Activated naive CD4-positive, alpha-beta T cell treated with anti-CD3 and anti-CD28 coated beads, Interleukin-2, amount 50 U/mL, for 72 hours (primary cell): Measurements from ENCODE around the gene GGN. TPM values are rescaled to one million over a fixed set of nuclear protein-coding genes. Genes with fewer than 3 reads are reported as not detected.

Experiments
- ATAC-seq, 2 donors: fragments of 150-1000 bp; cut with Tn5 transposase; 2 replicates each; pipeline ENCODE4 v1.10.0; 2021; ENCODE audit warnings: mild to moderate bottlenecking in 2 of 2, moderate library complexity in 2 of 2
- DNase-seq, 2 donors: peaks; one replicate each; pipeline ENCODE4 v3.0.0; 2021 to 2022; ENCODE audit warnings: low spot score in 2 of 2
- H3K27ac Mint-ChIP-seq, 2 donors: one replicate each; pipeline ENCODE4 v1.8.0; 2022; ENCODE audit warnings: mild to moderate bottlenecking in 2 of 2, mixed read lengths in 2 of 2
- H3K36me3 Mint-ChIP-seq, 2 donors: one replicate each; pipeline ENCODE4 v1.8.0; 2022; ENCODE audit warnings: mixed read lengths in 2 of 2
- H3K9me3 Mint-ChIP-seq, 2 donors: one replicate each; pipeline ENCODE4 v1.8.0; 2022; ENCODE audit warnings: mixed read lengths in 2 of 2
- total RNA-seq, 2 donors: library from RNA; stranded (reverse); gene quantifications; one replicate each; pipeline ENCODE4 v1.2.3, GENCODE V29; 2022

GGN gene
- total RNA-seq, 2 donors from 2014 or later, result 1.2 TPM; not detected in 1

- Mint-ChIP-seq H3K27ac (no peak overlapping the region), H3K9me3 (no peaks in the 10 kb centered on the region), H3K36me3 (peaks cover 5 to 13% of the 10 kb centered on the region in 2 donors)
- ATAC-seq (peak; percentile 71 to 78), DNase-seq (peak; percentile 42 to 60)
These were observed 7.7 kb upstream of the GGN start for GRCh38 chr19:38395381-38396114.

- peaks cover 5 to 13% of the 10 kb centered on the region in 2 donors for H3K36me3 Mint-ChIP-seq
- H3K27ac Mint-ChIP-seq, result peak overlapping the region; percentile 61 to 64
- ATAC-seq, result peak; percentile 45 to 85
- DNase-seq, result peak in 1 of 2 donors; percentile 77
- H3K9me3 Mint-ChIP-seq, result no peaks in the 10 kb centered on the region
These were observed 6.7 kb upstream of the GGN start for GRCh38 chr19:38394488-38394887.

GRCh38 chr19:38392707-38393308 lies 5.0 kb upstream of the GGN start:
- peaks cover 5 to 13% of the 10 kb centered on the region in 2 donors for H3K36me3 Mint-ChIP-seq
- ATAC-seq, result no peak
- no peak overlapping the region for H3K27ac Mint-ChIP-seq
- no peak for DNase-seq
- no peaks in the 10 kb centered on the region for H3K9me3 Mint-ChIP-seq

- ATAC-seq (no peak), DNase-seq (no peak)
- Mint-ChIP-seq H3K36me3 (peaks cover 9 to 12% of the 10 kb centered on the region in 2 donors), H3K9me3 (no peaks in the 10 kb centered on the region), H3K27ac (no peak overlapping the region)
These were observed 4.2 kb upstream of the GGN start for GRCh38 chr19:38391911-38392464.

DNA sequence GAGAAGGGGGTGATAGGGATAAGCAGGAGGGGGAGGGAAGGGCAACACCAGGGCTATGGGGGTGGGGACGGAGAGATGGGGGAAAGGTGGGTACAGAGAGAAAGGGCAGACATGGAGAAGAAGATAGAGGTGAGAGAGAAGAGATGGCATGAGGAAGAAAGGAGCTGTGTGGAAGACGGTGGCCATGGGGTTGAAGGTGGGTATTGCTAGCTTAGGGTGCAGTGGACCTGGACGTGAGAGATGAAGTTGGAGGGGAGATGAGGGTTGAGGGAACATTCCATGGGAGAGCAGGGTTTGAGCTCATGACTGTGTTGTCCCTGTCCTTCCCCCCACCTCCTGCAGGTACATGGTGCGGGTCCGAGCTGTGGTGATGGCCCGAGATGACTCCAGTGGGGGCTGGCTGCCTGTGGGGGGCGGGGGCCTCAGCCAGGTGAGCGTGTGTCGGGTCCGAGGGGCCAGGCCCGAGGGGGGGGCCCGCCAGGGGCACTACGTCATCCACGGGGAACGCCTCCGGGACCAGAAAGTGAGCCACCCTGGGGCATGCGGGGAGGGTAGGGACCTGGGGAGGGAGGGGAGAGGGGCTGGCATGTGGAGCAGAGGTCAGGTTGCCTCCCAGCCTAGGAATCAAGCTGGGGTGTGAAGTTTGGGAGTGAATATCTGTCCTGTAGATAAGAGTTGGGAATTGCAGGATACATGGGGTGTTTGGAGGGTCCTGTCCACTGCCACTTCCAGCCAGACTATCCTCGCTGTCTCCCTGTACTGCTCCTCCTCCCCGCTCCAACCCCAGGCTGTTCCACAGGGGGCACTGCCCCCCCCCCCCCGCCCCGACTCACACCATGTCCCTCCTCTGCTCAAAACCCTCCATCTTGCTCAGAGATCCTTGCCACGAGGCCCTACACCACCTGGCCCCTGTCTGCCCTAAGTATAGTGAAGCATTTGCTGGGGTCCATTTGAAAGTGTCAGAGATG lies 2.4 kb upstream of the GGN start:
- peaks cover 5 to 6% of the 10 kb centered on the region in 2 donors for H3K36me3 Mint-ChIP-seq
- DNase-seq (no peak), ATAC-seq (no peak)
- H3K27ac Mint-ChIP-seq, result no peak overlapping the region
- H3K9me3 Mint-ChIP-seq, result no peaks in the 10 kb centered on the region

DNA sequence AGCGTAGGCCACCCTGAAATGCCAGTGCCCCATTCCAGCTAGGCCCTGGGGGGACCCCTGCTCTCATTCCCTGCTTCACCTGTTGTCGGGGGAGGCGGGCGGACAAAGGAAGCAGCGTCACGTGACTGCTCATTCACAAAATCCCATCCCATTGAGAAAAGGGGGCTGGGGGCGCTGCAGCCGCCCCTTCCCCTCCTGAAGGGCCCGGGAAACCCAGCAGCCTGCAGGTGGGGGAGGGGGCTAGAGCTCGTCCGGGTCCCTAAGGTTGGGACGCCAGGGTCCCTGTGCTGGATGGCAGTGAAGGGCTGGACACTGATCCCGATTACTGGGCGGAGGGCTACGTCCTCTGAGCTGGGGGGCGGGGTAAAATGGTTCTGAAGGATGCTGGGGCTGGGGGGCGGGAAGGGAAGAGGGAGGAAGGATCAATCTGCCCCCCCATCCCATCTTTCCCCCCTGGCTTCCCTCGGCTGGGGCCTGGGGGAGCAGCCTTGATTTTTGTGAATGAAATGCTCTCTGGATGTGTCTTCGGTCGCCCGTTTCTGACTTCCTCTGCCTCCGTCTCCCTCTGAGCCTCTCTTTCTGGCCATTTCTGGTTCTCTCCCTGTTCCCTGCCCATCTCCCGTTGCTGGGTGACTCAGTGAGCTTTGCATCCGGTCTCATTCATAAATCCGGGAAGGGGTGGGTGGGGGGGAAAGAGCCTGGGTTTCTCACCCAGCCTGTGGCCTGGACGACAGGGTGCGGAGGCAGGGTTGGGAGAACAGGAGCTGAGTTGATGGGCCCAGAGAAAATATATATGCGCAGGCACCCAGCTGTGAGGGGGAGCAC lies 1.5 kb upstream of the GGN start:
- DNase-seq (no peak), ATAC-seq (no peak)
- Mint-ChIP-seq H3K9me3 (no peaks in the 10 kb centered on the region), H3K36me3 (peaks cover 9 to 13% of the 10 kb centered on the region in 2 donors), H3K27ac (no peak overlapping the region)

DNA sequence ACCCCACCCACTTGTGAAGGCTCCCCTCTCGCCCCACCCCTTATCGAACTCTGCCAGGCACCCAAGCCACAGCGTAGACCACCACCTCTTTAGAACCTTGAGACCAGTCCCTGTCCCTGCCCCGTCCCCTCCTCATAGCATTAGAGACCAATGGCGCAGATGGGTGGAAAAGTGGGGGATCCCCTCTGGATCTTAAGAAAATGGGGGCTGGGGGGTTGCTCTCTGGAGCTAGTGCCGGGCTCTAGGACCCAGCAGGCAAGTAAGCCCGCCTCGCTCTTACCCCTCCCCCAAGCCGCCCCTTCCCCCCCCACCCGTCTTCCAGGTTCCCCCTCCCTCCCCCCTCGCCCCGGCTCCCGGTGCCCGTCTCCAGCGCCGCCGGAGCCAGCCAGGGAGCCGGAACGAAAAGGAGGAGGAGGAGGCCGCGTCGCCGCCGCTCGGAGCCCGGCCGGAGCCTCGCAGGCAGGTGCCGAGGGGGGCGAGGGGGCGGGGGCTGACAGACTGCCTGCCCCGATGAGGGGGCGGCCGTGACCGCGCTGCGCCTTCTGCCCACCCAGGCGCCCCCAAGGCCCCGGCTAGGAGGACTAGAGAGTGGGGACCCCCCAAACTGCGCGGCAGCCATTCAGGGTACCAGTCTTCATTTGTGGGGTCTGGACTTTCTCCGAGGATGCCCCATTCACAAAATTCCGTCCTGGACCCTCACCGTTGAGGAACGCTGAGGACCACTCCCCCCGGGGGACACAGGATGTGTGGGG lies 691 bp upstream of the GGN start, which contains the start of gene SPRED3:
SPRED3 (plus strand) TSS at position 349 of the 752 bp plus-strand sequence. CDS start 1,606 bp downstream, outside the sequence.
- no peaks in the 10 kb centered on the region for H3K9me3 Mint-ChIP-seq
- peak in 1 of 2 donors; percentile 17 for ATAC-seq

GRCh38 chr19:38386971-38387549 lies 774 bp downstream of the GGN start:
- Mint-ChIP-seq H3K36me3 (peaks cover 26 to 33% of the 10 kb centered on the region in 2 donors), H3K27ac (peak overlapping the region in 1 of 2 donors; percentile 78), H3K9me3 (no peaks in the 10 kb centered on the region)
- DNase-seq (no peak), ATAC-seq (no peak)

More for the DNA sequence above, 691 bp upstream of the GGN start, which contains the start of gene SPRED3:
- Mint-ChIP-seq H3K27ac (peak within 1 kb of the TSS in 1 of 2 donors; percentile 10), H3K36me3 (peaks cover 17 to 19% of the 10 kb centered on the region in 2 donors)
- DNase-seq, result no peak

DNA sequence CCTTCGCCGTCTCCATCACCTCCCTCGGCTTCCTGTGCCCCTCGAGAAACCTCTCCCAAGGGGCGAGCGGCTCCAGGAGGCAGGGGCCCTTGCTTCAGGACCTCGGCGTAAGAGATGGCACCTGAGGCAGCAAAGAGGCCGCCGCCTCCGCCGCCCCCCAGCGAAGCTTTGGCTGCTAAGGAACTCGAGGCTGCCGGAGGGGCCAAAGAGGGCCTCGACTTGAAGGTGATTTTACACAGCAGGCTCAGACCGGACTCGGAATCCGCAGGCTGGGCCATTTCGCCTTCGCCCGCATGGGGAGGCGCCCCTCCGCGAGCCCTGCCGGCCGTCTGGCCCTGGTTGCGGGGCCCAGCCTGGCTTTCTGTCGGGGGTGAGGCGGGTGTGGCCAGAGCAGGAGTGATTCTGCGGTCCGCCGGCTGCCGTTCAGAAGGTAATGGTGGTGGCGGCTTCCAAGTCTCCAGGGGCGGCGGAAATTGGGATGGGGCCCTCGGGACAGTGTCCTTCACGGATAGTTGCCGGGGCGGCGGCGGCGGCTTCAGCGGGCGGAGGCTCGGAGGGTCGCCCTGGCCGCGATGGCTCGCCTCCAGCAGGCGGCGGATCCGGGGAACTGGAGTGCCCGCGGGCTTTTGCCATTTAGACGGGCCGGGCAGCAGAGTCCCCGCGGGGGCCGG lies 1.4 kb downstream of the GGN start:
- Mint-ChIP-seq H3K27ac (no peak overlapping the region), H3K36me3 (peaks cover 31 to 39% of the 10 kb centered on the region in 2 donors), H3K9me3 (no peaks in the 10 kb centered on the region)
- no peak for ATAC-seq
- no peak for DNase-seq

GRCh38 chr19:38385804-38386257 lies 2.0 kb downstream of the GGN start:
- ATAC-seq (peak in 1 of 2 donors; percentile 15), DNase-seq (no peak)
- Mint-ChIP-seq H3K36me3 (peaks cover 32 to 45% of the 10 kb centered on the region in 2 donors), H3K27ac (no peak overlapping the region), H3K9me3 (no peaks in the 10 kb centered on the region)

DNA sequence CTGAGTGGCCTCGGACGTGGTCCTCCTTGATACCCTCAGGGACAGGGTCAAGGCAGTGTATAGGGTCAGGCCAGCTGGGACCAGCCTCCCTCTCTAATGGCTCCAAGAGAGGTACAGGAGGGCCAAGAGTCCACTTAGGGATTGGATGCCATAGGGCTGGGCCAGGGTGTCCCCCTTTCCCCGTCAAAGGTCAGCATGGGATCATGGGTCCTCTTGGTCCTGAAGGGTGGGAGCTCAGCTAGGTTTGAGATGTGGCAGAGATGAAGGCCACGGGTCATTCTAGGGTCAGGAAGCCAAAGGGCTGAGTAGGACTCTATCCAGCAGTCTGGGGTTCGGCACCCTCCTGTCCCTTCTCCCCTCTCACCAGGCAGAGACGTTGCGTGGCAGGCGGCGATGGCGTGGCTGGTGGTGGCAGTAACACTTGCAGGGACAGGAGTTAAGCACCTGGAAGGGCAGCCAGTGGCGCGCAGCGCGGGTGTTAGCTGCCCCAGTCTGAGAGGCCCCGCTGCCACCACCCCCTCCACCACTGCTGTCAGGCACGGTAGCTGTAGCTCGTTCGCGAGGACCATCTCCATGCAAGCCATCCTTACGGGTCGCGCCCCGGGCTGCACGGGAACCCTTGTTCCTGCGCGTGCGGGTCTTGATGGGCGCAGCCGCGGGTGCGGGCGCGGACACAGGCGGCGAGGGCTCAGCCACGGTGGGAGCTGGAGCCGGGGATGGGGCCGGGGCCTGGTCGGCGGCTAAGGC lies 2.6 kb downstream of the GGN start:
- DNase-seq, result no peak

DNA sequence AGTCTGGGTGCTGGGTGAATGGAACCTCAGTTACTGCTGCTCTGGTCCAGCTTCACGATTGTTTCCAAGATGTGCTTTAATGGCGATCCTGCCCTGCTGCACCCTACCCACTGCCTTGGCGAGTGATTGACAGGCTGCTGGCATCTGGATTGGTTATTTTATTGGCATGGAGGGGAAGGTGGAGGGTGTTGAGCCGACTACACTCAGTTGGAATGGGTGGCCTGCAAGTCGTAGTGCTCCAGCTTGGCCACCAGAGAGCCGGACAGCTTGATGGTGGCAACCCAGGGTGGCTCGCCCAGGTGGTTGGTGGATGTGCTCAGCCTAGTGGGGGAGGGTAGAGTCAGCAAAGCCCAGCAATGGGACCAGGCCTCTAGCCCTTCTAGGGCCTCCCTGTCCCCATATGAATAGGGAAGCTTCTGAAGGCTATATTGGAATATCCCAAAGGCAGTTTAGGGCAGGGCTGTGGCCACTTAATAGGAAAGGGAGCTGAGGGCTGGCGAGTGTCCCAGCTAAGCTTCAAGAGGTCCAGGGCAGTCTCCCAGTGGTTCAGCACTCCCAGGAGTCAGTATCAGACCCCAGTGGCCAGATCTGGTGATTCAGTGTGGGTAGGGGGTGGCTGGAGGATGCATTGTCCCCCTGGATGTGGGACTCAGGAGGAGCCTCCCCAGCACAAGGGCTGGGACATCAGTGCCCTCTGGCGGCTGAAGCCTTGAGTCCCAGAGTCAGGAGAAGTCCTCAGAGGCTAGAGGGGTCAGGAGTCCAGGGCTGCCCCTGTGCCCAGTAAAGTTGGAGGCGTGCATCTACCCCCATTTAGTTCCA lies 3.4 kb downstream of the GGN start:
- H3K36me3 Mint-ChIP-seq, result peaks cover 42 to 56% of the 10 kb centered on the region in 2 donors

More for the DNA sequence above, 2.6 kb downstream of the GGN start:
- Mint-ChIP-seq H3K27ac (no peak overlapping the region), H3K36me3 (peaks cover 35 to 49% of the 10 kb centered on the region in 2 donors), H3K9me3 (no peaks in the 10 kb centered on the region)
- no peak for ATAC-seq

GRCh38 chr19:38383743-38384142 lies 4.1 kb downstream of the GGN start:
- Mint-ChIP-seq H3K27ac (no peak overlapping the region), H3K9me3 (no peaks in the 10 kb centered on the region), H3K36me3 (peaks cover 45 to 62% of the 10 kb centered on the region in 2 donors)
- DNase-seq (no peak), ATAC-seq (no peak)

More for the DNA sequence above, 3.4 kb downstream of the GGN start:
- H3K9me3 Mint-ChIP-seq, result no peaks in the 10 kb centered on the region
- H3K27ac Mint-ChIP-seq, result peak overlapping the region in 1 of 2 donors; percentile 81
- no peak for ATAC-seq
- DNase-seq, result no peak
